Lower leg skin (tissue), 3 donors: Measurements from ENCODE around the gene PRKCQ.

Experiments
- CTCF ChIP-seq, 3 donors: fragments of 450-650 bp; IDR thresholded peaks; one replicate each; pipeline ENCODE4 v1.5.1; 2016; ENCODE audit warnings: antibody characterized with exemption in 3 of 3, mild to moderate bottlenecking in 3 of 3, moderate library complexity in 2 of 3
- POLR2A ChIP-seq, 2 donors: fragments of 450-650 bp; IDR thresholded peaks; one replicate each; pipeline ENCODE4 v1.6.1; 2016 to 2017; ENCODE audit warnings: antibody characterized with exemption in 2 of 2, mild to moderate bottlenecking in 1 of 2, moderate library complexity in 1 of 2

GRCh38 chr10:6525599-6526165 lies 54.4 kb downstream of the PRKCQ start:
- TF ChIP-seq CTCF (IDR thresholded peaks at IDR 0.05), result no peak
- no peak for TF ChIP-seq POLR2A (IDR thresholded peaks at IDR 0.05)
